Trophoblast cell (in vitro differentiated cells and primary cell): ENCODE data around the gene PIAS1.
"Not testable (repeated sequence)": the region's sequence is repeated elsewhere in the genome, so short reads cannot be mapped to it uniquely, and the experiment has no call there.

ENCODE experiments used
- DNase-seq, 2 donors: peaks; one replicate each; pipeline ENCODE4 v3.0.0-alpha.2; 2016
- H2AFZ ChIP-seq: 2 replicates; pipeline ENCODE4 v1.6.1; 2013; ENCODE audit warnings: low read length, moderate library complexity, mild to moderate bottlenecking; ENCODE audit not compliant: insufficient read depth, poor library complexity
- H2AK5ac ChIP-seq: 2 replicates; pipeline ENCODE4 v1.6.1; 2013; ENCODE audit warnings: mild to moderate bottlenecking, low read length
- H2BK120ac ChIP-seq: 2 replicates; pipeline ENCODE4 v1.6.1; 2013; ENCODE audit warnings: low read length, mild to moderate bottlenecking, moderate library complexity; ENCODE audit not compliant: insufficient read depth, poor library complexity
- H2BK12ac ChIP-seq: 2 replicates; pipeline ENCODE4 v1.6.1; 2013; ENCODE audit warnings: mild to moderate bottlenecking, low read length, moderate library complexity
- H2BK5ac ChIP-seq: 2 replicates; pipeline ENCODE4 v1.6.1; 2013; ENCODE audit warnings: low read length, low read depth, moderate library complexity, mild to moderate bottlenecking; ENCODE audit not compliant: poor library complexity
- H3K14ac ChIP-seq: 2 replicates; pipeline ENCODE4 v1.6.1; 2013; ENCODE audit warnings: mild to moderate bottlenecking, low read length
- H3K18ac ChIP-seq: 2 replicates; pipeline ENCODE4 v1.6.1; 2013; ENCODE audit warnings: mild to moderate bottlenecking, low read length
- H3K23ac ChIP-seq: 2 replicates; pipeline ENCODE4 v1.6.1; 2013; ENCODE audit warnings: low read length
- H3K27ac ChIP-seq: 2 replicates; pipeline ENCODE4 v1.5.1; 2013; ENCODE audit warnings: low read depth, mild to moderate bottlenecking, inconsistent platforms, low read length, moderate library complexity
- H3K27me3 ChIP-seq: 2 replicates; pipeline ENCODE4 v1.6.1; 2013; ENCODE audit warnings: inconsistent platforms, mild to moderate bottlenecking, low read length, moderate library complexity; ENCODE audit not compliant: insufficient read depth
- H3K36me3 ChIP-seq, 2 experiments: 1 replicate in 1 of 2; 2 replicates in 1 of 2; pipeline ENCODE4 v1.6.1; 2013; ENCODE audit warnings: low read length in 2 of 2, mild to moderate bottlenecking in 2 of 2, moderate library complexity in 1 of 2; ENCODE audit not compliant: insufficient read depth in 2 of 2, control insufficient read depth in 1 of 2
- H3K4ac ChIP-seq: 2 replicates; pipeline ENCODE4 v1.6.1; 2013; ENCODE audit warnings: low read depth, mild to moderate bottlenecking, low read length, moderate library complexity
- H3K4me1 ChIP-seq, 2 experiments: 1 replicate in 1 of 2; 2 replicates in 1 of 2; pipeline ENCODE4 v1.6.1; 2013; ENCODE audit warnings: low read length in 2 of 2, mild to moderate bottlenecking in 2 of 2, moderate library complexity in 1 of 2; ENCODE audit not compliant: insufficient read depth in 2 of 2, control insufficient read depth in 1 of 2
- H3K4me2 ChIP-seq: 2 replicates; pipeline ENCODE4 v1.6.1; 2013; ENCODE audit warnings: inconsistent platforms, mild to moderate bottlenecking, low read length, moderate library complexity
- H3K4me3 ChIP-seq: 2 replicates; pipeline ENCODE4 v1.5.1; 2013; ENCODE audit warnings: mild to moderate bottlenecking, low read depth, low read length, inconsistent platforms
- H3K79me1 ChIP-seq: one replicate; pipeline ENCODE4 v1.6.1; 2013; ENCODE audit warnings: low read length
- H3K79me2 ChIP-seq: 2 replicates; pipeline ENCODE4 v1.6.1; 2013; ENCODE audit warnings: low read length, mild to moderate bottlenecking; ENCODE audit not compliant: control insufficient read depth, insufficient read depth, poor library complexity
- H3K9ac ChIP-seq: 2 replicates; pipeline ENCODE4 v1.6.1; 2013; ENCODE audit warnings: mild to moderate bottlenecking, low read length
- H3K9me3 ChIP-seq: 2 replicates; pipeline ENCODE4 v1.6.1; 2013; ENCODE audit warnings: low read depth, mild to moderate bottlenecking, control low read depth, inconsistent platforms, low read length; ENCODE audit not compliant: insufficient read depth
- H4K12ac ChIP-seq: 2 replicates; pipeline ENCODE4 v1.6.1; 2013; ENCODE audit warnings: low read depth, mild to moderate bottlenecking, low read length, moderate library complexity
- H4K8ac ChIP-seq: 2 replicates; pipeline ENCODE4 v1.6.1; 2013; ENCODE audit warnings: low read depth, mild to moderate bottlenecking, low read length, moderate library complexity
- H4K91ac ChIP-seq: one replicate; pipeline ENCODE4 v1.6.1; 2013; ENCODE audit warnings: low read depth, mild to moderate bottlenecking, low read length, moderate library complexity
- WGBS: extraction: QIAGEN DNeasy Blood & Tissue Kit; methylation state at CpG from one replicate; pipeline ENCODE4 v1.1.7; 2013; ENCODE audit warnings: missing lambda C conversion rate; ENCODE audit not compliant: insufficient read length, insufficient coverage; ENCODE audit errors: extremely low coverage; 5-methylcytosine and 5-hydroxymethylcytosine counted together

Gene PIAS1

GRCh38 chr15:68201879-68202261 lies 147.8 kb downstream of the PIAS1 start:
- Histone ChIP-seq H2BK5ac (no peak overlapping the region), H3K9ac (no peak overlapping the region), H2BK120ac (no peak overlapping the region), H3K14ac (no peak overlapping the region), H3K4me2 (no peak overlapping the region), H3K79me2 (no peaks in the 10 kb centered on the region), H3K23ac (no peak overlapping the region), H3K18ac (no peak overlapping the region), H2BK12ac (no peak overlapping the region), H4K91ac (no peak overlapping the region), H3K4ac (no peak overlapping the region), H2AK5ac (no peak overlapping the region), H4K12ac (no peak overlapping the region), H3K9me3 (peaks cover 4% of the 10 kb centered on the region), H3K27ac (no peak overlapping the region), H3K79me1 (no peaks in the 10 kb centered on the region), H3K36me3 (peaks cover 3 to 9% of the 10 kb centered on the region in 2 experiments), H4K8ac (no peak overlapping the region), H3K27me3 (no peaks in the 10 kb centered on the region), H3K4me1 (peaks cover 0 to 8% of the 10 kb centered on the region in 2 experiments), H3K4me3 (no peak overlapping the region), H2AFZ (no peak overlapping the region)
- no peak for DNase-seq
- no CpG with 5 or more reads among the region's 3 CpGs for WGBS

DNA sequence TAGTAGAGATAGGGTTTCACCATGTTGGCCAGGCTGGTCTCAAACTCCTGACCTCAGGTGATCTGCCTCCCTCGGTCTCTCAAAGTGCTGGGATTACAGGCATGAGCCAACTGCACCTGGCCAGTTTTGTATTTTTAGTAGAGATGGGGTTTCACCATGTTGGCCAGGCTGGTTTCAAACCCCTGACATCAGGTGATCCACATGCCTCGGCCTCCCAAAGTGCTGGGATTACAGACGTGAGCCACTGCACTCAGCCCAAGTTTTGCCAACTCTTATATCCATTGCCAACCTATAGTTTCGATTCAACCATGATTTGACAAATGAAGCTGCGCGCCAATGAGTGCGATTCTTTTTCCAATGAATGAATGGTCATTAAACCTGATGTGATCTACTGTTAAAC lies 148.9 kb downstream of the PIAS1 start:
- H3K23ac ChIP-seq, H2BK12ac ChIP-seq, H4K12ac ChIP-seq, H3K79me2 ChIP-seq, H2BK120ac ChIP-seq, H4K91ac ChIP-seq, DNase-seq, H3K18ac ChIP-seq, H3K27ac ChIP-seq, H3K36me3 ChIP-seq, H3K4me3 ChIP-seq, H3K14ac ChIP-seq, H3K4me2 ChIP-seq, H2AK5ac ChIP-seq, H3K9me3 ChIP-seq, H2AFZ ChIP-seq, H4K8ac ChIP-seq, H2BK5ac ChIP-seq, H3K4me1 ChIP-seq, H3K27me3 ChIP-seq, H3K9ac ChIP-seq, H3K4ac ChIP-seq, H3K79me1 ChIP-seq: not testable (repeated sequence)
- WGBS, result no CpG with 5 or more reads among the region's 7 CpGs

DNA sequence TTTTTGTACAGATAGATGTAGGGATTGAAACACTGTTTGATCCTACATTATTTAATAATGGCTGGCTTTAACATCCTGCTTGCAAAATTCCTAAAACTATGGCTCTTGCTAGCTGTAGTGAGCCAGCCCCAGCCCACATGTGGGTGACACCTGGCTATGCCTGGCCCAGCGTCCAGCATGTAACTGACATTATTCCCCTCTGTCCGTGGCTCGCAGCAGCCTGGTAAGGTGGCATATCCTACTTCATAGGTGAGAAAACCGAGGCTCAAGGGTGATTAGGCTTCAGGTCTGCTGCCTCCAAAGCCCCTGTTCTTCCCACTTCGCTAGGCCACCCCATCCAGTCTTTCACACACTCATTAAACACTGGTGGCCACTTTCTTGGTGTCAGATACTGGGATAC lies 149.4 kb downstream of the PIAS1 start:
- Histone ChIP-seq H3K4ac (no peak overlapping the region), H3K79me1 (no peaks in the 10 kb centered on the region), H3K9ac (no peak overlapping the region), H4K12ac (no peak overlapping the region), H2BK12ac (no peak overlapping the region), H2AK5ac (no peak overlapping the region), H3K27me3 (no peaks in the 10 kb centered on the region), H3K23ac (no peak overlapping the region), H2AFZ (no peak overlapping the region), H3K79me2 (no peaks in the 10 kb centered on the region), H3K4me3 (no peak overlapping the region), H3K4me1 (peaks cover 0 to 8% of the 10 kb centered on the region in 2 experiments), H4K8ac (no peak overlapping the region), H2BK5ac (no peak overlapping the region), H3K18ac (no peak overlapping the region), H3K27ac (no peak overlapping the region), H3K4me2 (no peak overlapping the region), H4K91ac (no peak overlapping the region), H3K9me3 (peaks cover 4% of the 10 kb centered on the region), H3K14ac (no peak overlapping the region), H2BK120ac (no peak overlapping the region), H3K36me3 (peaks cover 4 to 6% of the 10 kb centered on the region in 2 experiments)
- no peak for DNase-seq
- WGBS, result no CpG with 5 or more reads among the region's 5 CpGs

- H4K91ac ChIP-seq, result no peak overlapping the region
- no peak overlapping the region for H2BK5ac ChIP-seq
- WGBS, result no CpG with 5 or more reads among the region's 5 CpGs
- no peak overlapping the region for H4K8ac ChIP-seq
- H3K27me3 ChIP-seq, result no peaks in the 10 kb centered on the region
- peaks cover 0 to 8% of the 10 kb centered on the region in 2 experiments for H3K4me1 ChIP-seq
- no peak overlapping the region for H3K4ac ChIP-seq
- H2AFZ ChIP-seq, result no peak overlapping the region
- H3K27ac ChIP-seq, result no peak overlapping the region
- no peak overlapping the region for H3K4me2 ChIP-seq
- H3K4me3 ChIP-seq, result no peak overlapping the region
- no peak overlapping the region for H3K18ac ChIP-seq
- H4K12ac ChIP-seq, result no peak overlapping the region
- peaks cover 4% of the 10 kb centered on the region for H3K9me3 ChIP-seq
- no peak overlapping the region for H2AK5ac ChIP-seq
- H3K23ac ChIP-seq, result no peak overlapping the region
- no peak overlapping the region for H3K14ac ChIP-seq
- H2BK120ac ChIP-seq, result no peak overlapping the region
- H3K9ac ChIP-seq, result no peak overlapping the region
- peaks cover 4 to 6% of the 10 kb centered on the region in 2 experiments for H3K36me3 ChIP-seq
- no peaks in the 10 kb centered on the region for H3K79me2 ChIP-seq
- DNase-seq, result no peak
- no peaks in the 10 kb centered on the region for H3K79me1 ChIP-seq
- H2BK12ac ChIP-seq, result no peak overlapping the region
Observed at GRCh38 chr15:68203956-68204355, 149.8 kb downstream of the PIAS1 start.
